Thoracic aorta (tissue), 2 donors: ENCODE results near the gene CCDC77. TPM values are rescaled to one million over a fixed set of nuclear protein-coding genes. Genes with fewer than 3 reads are reported as not detected.

Experiments used
- ATAC-seq: fragments of 150-250 bp; one replicate; pipeline ENCODE4 v1.8.0; 2017; ENCODE audit warnings: low read depth; ENCODE audit not compliant: insufficient number of reproducible peaks, low FRiP score
- DNase-seq: peaks from one replicate; pipeline ENCODE4 v3.0.0-alpha.2; 2020; ENCODE audit warnings: low spot score
- H3K27ac ChIP-seq, 2 donors: fragments of 200-600 bp; sonication (generic); 1 replicate in 1 of 2; 2 replicates in 1 of 2; pipeline ENCODE4 v1.5.1; 2016; ENCODE audit warnings: mild to moderate bottlenecking in 2 of 2, moderate library complexity in 2 of 2
- H3K27me3 ChIP-seq: fragments of 200-600 bp; sonication (generic); replicated peaks from 2 replicates; pipeline ENCODE4 v1.6.0; 2016; ENCODE audit warnings: mild to moderate bottlenecking; ENCODE audit not compliant: insufficient read depth
- H3K36me3 ChIP-seq: fragments of 200-600 bp; sonication (generic); one replicate; pipeline ENCODE4 v1.5.1; 2016
- H3K4me1 ChIP-seq, 2 donors: fragments of 200-600 bp; sonication (generic); 1 replicate in 1 of 2; 2 replicates in 1 of 2; pipeline versions ENCODE4 v1.5.1 to v1.6.0; 2016; ENCODE audit warnings: low read depth in 2 of 2, mild to moderate bottlenecking in 1 of 2; ENCODE audit not compliant: control insufficient read depth in 1 of 2
- H3K4me3 ChIP-seq: fragments of 200-600 bp; sonication (generic); 2 replicates; pipeline ENCODE4 v1.5.1; 2016; ENCODE audit warnings: mild to moderate bottlenecking
- H3K9me3 ChIP-seq: fragments of 200-600 bp; sonication (generic); 2 replicates; pipeline ENCODE4 v1.5.1; 2016
- total RNA-seq, 2 donors: library from RNA; depleted of rRNA; stranded (reverse); fragments of >200 nt; gene quantifications; one replicate each; pipeline versions ENCODE4 v1.1.0 to v1.2.3, GENCODE V29; 2016
- TF ChIP-seq, protein P1 (sequence below): fragments of 200-600 bp; sonication (generic); IDR thresholded peaks from one replicate; pipeline ENCODE4 v1.5.1; 2019; ENCODE audit warnings: antibody characterized with exemption

The CCDC77 gene
- total RNA-seq, 2 donors from 2014 or later: 5.6 to 7.2 TPM

DNA sequence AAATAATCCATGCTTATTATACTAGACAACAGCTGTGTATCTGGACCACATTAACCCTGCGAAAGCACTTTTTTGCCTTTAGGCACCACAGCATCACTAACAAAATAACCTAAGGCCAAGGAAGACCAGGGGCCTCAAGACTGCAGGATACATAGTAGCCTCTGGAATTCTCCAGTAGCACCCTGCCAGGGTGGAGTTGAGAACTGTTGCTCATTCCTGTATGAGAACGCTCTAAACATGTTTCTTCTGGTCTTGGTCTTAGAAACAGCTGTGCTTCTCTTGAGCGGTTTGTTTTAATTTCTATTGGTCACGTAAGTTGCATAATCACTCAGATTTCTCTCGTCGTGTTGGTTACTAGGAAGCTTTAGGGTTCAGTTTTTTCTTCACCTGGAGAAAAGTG, 66.1 kb downstream of the CCDC77 start:
- DNase-seq: no peak
- no peaks in the 10 kb centered on the region for H3K9me3 ChIP-seq
- peaks cover 20 to 83% of the 10 kb centered on the region in 2 donors for H3K4me1 ChIP-seq
- no peaks in the 10 kb centered on the region for H3K27me3 ChIP-seq
- H3K27ac ChIP-seq: peak overlapping the region; percentile 56 to 86
- no peak overlapping the region for H3K4me3 ChIP-seq
- ATAC-seq: no peak
- H3K36me3 ChIP-seq: no peaks in the 10 kb centered on the region
- TF ChIP-seq, protein P1, sequence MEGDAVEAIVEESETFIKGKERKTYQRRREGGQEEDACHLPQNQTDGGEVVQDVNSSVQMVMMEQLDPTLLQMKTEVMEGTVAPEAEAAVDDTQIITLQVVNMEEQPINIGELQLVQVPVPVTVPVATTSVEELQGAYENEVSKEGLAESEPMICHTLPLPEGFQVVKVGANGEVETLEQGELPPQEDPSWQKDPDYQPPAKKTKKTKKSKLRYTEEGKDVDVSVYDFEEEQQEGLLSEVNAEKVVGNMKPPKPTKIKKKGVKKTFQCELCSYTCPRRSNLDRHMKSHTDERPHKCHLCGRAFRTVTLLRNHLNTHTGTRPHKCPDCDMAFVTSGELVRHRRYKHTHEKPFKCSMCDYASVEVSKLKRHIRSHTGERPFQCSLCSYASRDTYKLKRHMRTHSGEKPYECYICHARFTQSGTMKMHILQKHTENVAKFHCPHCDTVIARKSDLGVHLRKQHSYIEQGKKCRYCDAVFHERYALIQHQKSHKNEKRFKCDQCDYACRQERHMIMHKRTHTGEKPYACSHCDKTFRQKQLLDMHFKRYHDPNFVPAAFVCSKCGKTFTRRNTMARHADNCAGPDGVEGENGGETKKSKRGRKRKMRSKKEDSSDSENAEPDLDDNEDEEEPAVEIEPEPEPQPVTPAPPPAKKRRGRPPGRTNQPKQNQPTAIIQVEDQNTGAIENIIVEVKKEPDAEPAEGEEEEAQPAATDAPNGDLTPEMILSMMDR: no peak

DNA sequence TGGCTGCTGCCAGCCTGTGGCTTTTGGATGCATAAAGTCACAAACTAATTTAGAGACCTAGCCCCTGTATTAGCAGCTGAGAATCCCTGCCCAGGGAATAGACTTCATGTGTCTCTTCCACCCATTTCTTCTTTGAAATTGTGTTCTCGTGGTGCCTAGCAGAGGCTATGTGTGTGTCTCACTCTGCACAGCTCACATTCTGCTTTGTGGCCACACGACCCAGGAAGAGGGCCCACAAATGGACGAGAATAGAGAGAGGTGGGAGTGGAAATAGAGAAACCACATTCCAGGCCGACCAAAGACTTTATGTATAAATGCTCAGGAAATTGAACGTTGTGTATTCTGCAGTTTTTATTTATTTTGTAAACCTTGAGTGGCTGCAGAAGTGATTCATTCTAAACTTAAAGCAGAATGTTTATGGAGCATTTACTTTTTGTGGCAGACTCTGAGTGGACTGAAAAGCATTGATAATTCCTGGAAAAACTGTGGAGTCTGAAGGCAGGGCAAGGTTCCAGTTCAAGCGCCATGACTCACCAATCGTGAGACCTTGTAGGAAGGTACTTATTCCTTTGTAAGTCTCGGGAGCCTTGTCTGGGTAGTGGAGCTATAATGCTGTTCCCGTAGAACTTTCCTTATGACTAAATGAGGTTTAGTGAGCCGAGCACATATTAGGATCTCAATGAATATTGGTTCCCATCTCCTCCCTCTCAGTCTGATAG, 67.4 kb downstream of the CCDC77 start:
- peaks cover 20 to 83% of the 10 kb centered on the region in 2 donors for H3K4me1 ChIP-seq
- H3K9me3 ChIP-seq: no peaks in the 10 kb centered on the region
- H3K27me3 ChIP-seq: no peaks in the 10 kb centered on the region
- H3K4me3 ChIP-seq: no peak overlapping the region
- DNase-seq (no peak), ATAC-seq (peak; percentile 27)
- no peaks in the 10 kb centered on the region for H3K36me3 ChIP-seq
- peak overlapping the region; percentile 56 to 86 for H3K27ac ChIP-seq
- TF ChIP-seq, protein P1: no peak

DNA sequence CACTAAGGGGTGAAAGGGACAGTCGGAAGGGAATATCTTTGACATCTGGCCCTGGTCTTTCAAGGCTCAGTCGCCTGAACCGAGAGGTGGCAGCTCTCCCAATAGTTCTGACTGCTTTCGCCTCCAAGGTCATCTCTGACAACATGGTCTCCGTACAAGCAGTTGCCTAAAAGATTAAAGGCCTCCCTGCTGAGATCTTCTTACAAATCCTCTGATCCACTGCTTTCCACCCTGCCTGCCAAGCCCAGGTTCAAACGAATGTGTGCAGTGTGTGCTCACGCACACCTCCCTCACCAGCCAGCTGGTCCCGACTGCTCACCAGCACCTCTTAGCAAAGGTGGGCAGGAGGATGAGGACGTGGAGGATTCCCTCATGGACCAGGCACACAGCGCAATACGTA, 68.7 kb downstream of the CCDC77 start:
- no peak for DNase-seq
- Histone ChIP-seq H3K36me3 (no peaks in the 10 kb centered on the region), H3K27me3 (no peaks in the 10 kb centered on the region), H3K9me3 (no peaks in the 10 kb centered on the region), H3K27ac (no peak overlapping the region), H3K4me1 (peaks cover 22 to 83% of the 10 kb centered on the region in 2 donors), H3K4me3 (no peak overlapping the region)
- TF ChIP-seq, protein P1: no peak
- no peak for ATAC-seq

DNA sequence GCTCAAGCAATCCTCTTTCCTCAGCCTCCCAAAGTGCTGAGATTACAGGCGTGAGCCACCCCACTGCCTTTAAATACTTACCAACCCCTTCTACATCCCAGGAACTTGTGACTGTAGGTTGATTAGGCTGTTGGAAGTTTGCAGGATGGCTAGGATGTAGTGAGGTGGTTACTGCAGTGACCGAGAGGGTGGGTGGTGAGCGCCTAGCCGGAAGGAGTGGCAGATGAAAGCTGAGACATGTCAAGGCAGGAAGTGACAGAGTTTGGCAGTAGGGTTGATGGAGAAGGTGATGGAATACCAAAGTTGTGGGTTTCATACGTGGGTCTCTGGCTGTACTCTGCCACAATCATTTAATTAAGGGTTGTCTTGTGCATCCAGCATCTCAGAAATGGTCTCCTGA, 71.8 kb downstream of the CCDC77 start:
- ATAC-seq (no peak), DNase-seq (no peak)
- H3K9me3 ChIP-seq: no peaks in the 10 kb centered on the region
- H3K36me3 ChIP-seq: no peaks in the 10 kb centered on the region
- H3K27ac ChIP-seq: peak overlapping the region; percentile 6 to 24
- peaks cover 8 to 61% of the 10 kb centered on the region in 2 donors for H3K4me1 ChIP-seq
- no peak overlapping the region for H3K4me3 ChIP-seq
- TF ChIP-seq, protein P1: no peak
- no peaks in the 10 kb centered on the region for H3K27me3 ChIP-seq

DNA sequence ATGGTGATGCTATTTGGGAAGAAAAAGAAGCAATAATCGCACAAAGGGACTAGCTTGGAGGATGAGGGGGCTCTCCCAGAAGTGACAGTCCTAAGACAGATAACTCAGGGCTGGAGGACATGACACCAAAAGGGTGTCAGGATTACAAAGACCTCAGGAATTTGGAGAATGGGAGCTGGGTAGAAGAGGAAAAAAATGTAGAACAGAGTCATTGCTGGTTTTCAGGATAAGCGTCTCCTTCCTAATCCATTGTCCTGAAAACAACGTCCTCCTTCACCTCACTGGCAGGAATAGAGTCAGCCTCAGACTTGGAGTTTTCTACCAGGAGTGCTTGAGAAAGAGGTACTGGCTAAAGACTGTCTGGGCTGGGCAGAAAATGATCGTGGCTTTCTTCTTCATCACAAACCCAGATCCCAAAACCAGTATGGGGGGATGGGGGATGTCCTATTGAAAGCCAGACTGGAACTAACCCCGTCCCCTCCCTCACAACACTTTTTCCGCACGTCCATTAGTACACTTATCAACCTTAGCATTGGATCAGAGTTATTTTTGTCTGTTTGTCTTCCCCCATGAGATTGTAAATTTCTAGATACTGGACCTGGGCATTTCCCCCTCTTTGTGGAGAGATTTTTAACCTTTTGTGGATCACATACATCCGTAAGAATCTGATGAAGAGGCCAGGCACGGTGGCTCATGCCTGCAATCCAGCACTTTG, 72.6 kb downstream of the CCDC77 start:
- Histone ChIP-seq H3K27me3 (no peaks in the 10 kb centered on the region), H3K4me3 (no peak overlapping the region), H3K9me3 (no peaks in the 10 kb centered on the region), H3K4me1 (peaks cover 6 to 61% of the 10 kb centered on the region in 2 donors), H3K36me3 (no peaks in the 10 kb centered on the region), H3K27ac (no peak overlapping the region)
- DNase-seq (no peak), ATAC-seq (no peak)
- TF ChIP-seq, protein P1: no peak
